Left lobe of liver (tissue), 2 donors: ENCODE data around the gene SPG11. TPM values are rescaled to one million over a fixed set of nuclear protein-coding genes. Genes with fewer than 3 reads are reported as not detected.
"Not testable (repeated sequence)": the region's sequence is repeated elsewhere in the genome, so short reads cannot be mapped to it uniquely, and the experiment has no call there.

Experiments
- ATAC-seq: fragments of 200-7000 bp; cut with Tn5 transposase; one replicate; pipeline ENCODE4 v1.9.1; 2020; ENCODE audit warnings: mild to moderate bottlenecking, moderate library complexity
- DNase-seq: peaks from one replicate; pipeline ENCODE4 v3.0.0-alpha.2; 2020; ENCODE audit warnings: low spot score
- total RNA-seq: library from RNA; stranded (reverse); gene quantifications from one replicate; pipeline ENCODE4 v1.2.1, GENCODE V29; 2021
- donor health status: DM: no; HTN: no; CAD: no; lungs with moderate emphysema.
- donor health status: DM: no; HTN: yes; CAD: no.

Gene SPG11
- total RNA-seq, 1 donor from 2014 or later = 40.6 TPM

DNA sequence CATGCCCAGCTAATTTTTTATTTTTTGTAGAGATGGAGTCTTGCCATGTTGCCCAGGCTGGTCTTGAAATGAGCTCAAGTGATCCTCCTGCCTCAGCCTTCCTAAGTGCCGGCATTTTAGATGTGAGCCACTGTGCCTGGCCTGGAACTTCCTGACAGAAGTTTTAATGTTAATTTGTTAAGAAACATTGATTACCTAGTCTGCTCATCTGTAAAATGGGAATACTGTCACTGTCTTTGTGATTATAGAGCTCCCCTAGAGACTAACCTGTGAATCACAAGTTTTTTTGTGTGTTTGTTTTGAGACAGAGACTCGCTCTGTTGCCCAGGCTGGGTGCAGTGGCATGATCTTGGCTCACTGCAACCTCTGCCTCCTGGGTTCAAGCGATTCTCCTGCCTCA, 130.8 kb downstream of the SPG11 start:
- ATAC-seq (no peak), DNase-seq (no peak)

DNA sequence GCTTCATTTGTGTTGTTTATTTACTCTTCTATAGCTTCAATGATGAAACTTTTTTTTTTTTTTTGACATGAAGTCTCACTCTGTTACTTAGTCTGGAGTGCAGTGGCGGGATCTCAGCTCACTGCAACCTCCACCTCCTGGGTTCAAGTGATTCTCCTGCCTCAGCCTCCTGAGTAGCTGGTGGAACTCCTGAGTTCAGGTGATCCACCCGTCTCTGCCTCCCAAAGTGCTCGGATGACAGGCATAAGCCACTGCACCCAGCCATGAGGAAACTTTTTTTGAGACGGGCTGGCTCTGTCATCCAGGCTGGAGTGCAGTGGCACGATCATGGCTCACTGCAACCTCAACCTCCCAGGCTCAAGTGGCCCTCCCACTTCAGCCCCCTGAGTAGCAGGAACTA, 131.2 kb downstream of the SPG11 start:
- not testable (repeated sequence) for DNase-seq, ATAC-seq

DNA sequence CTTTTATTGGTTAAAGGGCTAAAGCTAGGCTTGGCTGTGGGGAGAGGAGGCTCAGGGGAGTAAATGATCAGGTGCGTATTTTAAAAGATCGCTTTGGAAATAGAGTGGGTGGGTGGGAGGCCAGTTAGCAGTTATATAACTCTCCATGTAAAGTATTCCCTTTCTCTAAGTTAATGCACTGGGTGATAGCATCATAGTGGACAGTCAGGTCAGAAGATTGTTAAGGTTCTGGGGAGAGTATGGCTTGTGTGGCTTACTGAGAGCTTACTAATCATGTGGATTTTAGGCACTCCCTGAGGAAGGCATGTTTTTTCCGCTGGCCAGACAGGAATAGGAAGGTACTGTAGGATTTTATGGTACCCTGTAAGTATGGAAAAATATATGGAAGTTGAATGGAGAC, 132.8 kb downstream of the SPG11 start:
- DNase-seq = no peak
- no peak for ATAC-seq

DNA sequence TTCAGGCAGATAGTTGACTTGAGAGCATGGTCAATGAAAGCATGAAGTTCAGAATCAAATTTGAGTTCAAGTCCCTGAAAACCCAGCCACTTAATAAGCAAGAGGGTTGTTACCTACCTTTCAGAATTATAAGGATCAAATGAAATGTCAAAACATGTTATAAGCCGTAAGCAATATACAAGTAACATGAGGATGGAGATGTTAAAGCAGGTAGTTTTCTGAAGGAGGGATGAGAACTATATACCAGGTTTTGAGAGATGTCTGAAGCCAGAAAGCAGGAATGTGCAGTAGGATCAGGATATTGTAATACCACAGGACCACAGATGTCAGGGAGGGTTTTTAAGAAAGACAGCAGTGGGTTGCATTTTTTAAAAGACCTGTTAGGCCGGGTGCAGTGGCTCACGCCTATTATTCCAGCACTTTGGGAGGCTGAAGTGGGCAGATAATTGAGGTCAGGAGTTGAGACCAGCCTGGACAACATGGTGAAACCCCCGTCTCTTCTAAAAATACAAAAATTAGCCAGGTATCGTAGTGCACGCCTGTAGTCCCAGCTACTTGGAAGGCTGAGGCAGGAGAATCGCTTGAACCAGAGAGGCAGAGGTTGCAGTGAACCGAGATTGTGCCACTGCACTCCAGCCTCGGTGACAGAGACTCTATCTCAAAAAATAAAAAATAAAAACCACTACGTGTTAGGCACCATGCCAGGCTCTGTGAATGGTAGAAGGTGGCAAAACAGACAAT, 133.4 kb downstream of the SPG11 start:
- DNase-seq (no peak), ATAC-seq (no peak)

DNA sequence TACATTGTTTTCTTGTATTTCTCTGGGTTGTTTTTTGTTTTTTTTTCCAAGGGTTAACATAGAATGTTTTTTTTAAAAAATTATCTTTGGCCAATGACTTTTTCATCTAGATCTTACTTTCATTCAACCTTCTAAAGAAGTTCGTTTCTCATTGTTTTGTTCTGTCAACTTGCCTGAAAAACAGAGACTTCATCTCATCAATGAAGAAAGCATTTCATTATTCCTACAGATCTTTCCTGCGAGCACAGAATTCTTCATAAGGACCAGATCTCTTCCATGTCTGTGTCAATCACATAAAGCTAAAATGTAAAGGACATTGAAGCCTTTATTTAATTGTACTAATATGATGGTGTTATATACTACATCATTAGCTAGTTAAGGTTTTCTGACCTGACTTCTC, 136.2 kb downstream of the SPG11 start:
- ATAC-seq (no peak), DNase-seq (no peak)

DNA sequence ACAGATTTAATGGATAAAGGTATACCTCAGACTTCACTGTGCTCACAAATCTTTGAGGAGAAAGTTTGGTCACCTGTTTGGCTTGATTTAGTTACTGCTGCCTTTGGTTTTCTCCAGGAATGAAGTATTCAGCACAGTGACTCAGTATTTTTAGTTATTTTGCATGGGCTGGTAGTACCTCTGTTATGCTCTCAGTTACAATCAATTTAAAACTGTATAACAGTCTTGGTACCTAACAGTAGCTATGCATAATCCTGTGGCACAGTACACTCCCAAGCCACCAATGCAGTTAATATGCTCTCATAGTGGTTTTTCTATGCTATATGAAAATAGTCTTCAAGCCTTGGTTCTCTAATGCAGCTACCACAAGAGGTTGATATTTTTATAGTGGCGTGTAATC, 138.4 kb downstream of the SPG11 start:
- ATAC-seq (no peak), DNase-seq (no peak)

DNA sequence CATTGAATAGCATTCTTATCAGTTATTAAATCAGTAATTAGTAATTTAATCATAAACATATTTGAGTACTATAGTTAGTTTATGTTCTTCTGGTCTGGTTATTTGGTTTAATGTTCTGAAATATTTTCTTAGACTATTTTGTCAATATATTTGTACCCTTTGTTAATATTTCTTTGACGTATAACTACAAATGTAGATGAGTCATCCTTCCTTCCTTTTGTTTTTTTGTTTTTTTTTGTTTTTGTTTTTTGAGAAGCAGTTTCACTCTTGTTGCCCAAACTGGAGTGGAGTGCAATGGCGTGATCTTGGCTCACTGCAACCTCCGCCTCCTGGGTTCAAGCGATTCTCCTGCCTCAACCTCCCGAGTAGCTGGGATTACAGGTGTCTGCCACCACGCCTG, 143.9 kb downstream of the SPG11 start:
- no peak for DNase-seq
- no peak for ATAC-seq

DNA sequence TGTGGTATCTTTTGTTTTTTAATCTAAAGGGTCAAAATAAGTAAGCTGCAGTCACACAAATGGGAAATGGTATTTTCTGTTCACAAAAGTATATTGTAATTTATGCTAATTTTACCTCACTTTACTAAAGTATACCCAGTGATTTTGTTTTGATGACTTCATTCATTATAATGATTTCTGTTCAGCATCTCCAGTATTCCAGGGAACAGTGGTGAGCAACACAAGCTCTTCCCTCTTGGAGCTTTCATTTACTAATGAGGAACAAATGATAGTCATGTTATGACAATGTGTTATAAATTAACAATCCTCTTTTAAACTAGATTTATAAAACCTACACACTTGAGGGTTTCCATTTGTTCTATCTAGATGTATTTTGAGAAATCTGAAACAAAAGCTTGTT, 147.0 kb downstream of the SPG11 start:
- ATAC-seq (no peak), DNase-seq (no peak)

Other genes with a start within 250 kb of the SPG11 start
- gene CTDSPL2, start 236.0 kb downstream of the SPG11 start, total RNA-seq = 10.7 TPM
- 33.0 TPM for gene EIF3J, start 126.5 kb downstream of the SPG11 start, total RNA-seq
- 0.58 TPM for gene PATL2, start 47.7 kb upstream of the SPG11 start, total RNA-seq
- gene B2M, start 47.9 kb upstream of the SPG11 start, total RNA-seq = 809 TPM
- 5.2 TPM for gene TRIM69, start 72.9 kb upstream of the SPG11 start, total RNA-seq